ENCODE data around the gene ZRANB3.
A peak's percentile ranks its signal among the peaks of the same experiment; 100 is the strongest.
"Not testable (repeated sequence)": the region's sequence is repeated elsewhere in the genome, so short reads cannot be mapped to it uniquely, and the experiment has no call there.

Gene ZRANB3

DNA sequence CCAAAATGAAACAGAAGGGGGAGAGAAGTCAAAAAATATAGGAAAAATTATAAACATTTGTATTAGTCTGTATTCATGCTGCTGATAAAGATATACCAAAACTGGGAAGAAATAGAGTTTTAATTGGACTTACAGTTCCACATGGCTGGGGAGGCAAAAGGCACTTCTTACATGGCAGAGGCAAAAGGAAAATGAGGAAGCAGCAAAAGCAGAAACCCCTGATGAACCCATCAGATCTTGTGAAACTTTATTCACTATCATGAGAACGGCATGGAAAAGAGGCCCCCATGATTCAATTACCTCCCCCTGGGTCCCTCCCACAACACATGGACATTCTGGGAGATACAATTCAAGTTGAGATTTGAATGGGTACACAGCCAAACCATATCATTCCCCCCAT is 79.1 kb downstream of the ZRANB3 start:
- H3K36me3 ChIP-seq (ENCODE audit: control insufficient read depth in 2 of 2, insufficient read depth in 1 of 2, low read length in 2 of 2) = peaks cover 0 to 5% of the 10 kb centered on the region in 2 experiments; a peak in 2 of 3 replicates
- no peak overlapping the region for H3K27ac ChIP-seq (ENCODE audit: extremely low read depth, low read depth, low read length)
- no peaks in the 10 kb centered on the region for H3K9me3 ChIP-seq (ENCODE audit: control insufficient read depth, insufficient read depth, low read depth, low read length)
- CTCF ChIA-PET = no interaction called here
- POLR2A ChIA-PET = no interaction called here
- no peaks in the 10 kb centered on the region for H3K4me1 ChIP-seq (ENCODE audit: control insufficient read depth, insufficient read depth, low read length)
- H3K4me3 ChIP-seq (ENCODE audit: low read depth, low read length) = no peak overlapping the region
- TF ChIP-seq, protein P1, sequence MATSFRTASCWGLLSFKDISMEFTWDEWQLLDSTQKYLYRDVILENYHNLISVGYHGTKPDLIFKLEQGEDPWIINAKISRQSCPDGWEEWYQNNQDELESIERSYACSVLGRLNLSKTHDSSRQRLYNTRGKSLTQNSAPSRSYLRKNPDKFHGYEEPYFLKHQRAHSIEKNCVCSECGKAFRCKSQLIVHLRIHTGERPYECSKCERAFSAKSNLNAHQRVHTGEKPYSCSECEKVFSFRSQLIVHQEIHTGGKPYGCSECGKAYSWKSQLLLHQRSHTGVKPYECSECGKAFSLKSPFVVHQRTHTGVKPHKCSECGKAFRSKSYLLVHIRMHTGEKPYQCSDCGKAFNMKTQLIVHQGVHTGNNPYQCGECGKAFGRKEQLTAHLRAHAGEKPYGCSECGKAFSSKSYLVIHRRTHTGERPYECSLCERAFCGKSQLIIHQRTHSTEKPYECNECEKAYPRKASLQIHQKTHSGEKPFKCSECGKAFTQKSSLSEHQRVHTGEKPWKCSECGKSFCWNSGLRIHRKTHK (tag by site-specific recombination; IDR thresholded peaks at IDR 0.05) = no peak
- TF ChIP-seq ZNF548 (tag by site-specific recombination; IDR thresholded peaks at IDR 0.05) (no peak), SALL2 (tag by site-specific recombination; IDR thresholded peaks at IDR 0.05; ENCODE audit: borderline replicate concordance) (no peak), ZNF266 (tag by site-specific recombination; IDR thresholded peaks at IDR 0.05; ENCODE audit: low read depth) (no peak), ZBTB48 (tag by site-specific recombination; IDR thresholded peaks at IDR 0.05) (no peak), HOXC10 (CRISPR knock-in tag; IDR thresholded peaks at IDR 0.05) (no peak), ZFP41 (tag by site-specific recombination; IDR thresholded peaks at IDR 0.05; ENCODE audit: borderline replicate concordance) (no peak), ZNF654 (tag by site-specific recombination; IDR thresholded peaks at IDR 0.05; ENCODE audit: low read depth) (no peak), ZNF23 (tag by site-specific recombination; IDR thresholded peaks at IDR 0.05; ENCODE audit: borderline replicate concordance) (no peak), MZF1 (tag by site-specific recombination; IDR thresholded peaks at IDR 0.05; ENCODE audit: borderline replicate concordance) (no peak), ZNF473 (tag by site-specific recombination; IDR thresholded peaks at IDR 0.05) (no peak)
- TF ChIP-seq, protein P2, sequence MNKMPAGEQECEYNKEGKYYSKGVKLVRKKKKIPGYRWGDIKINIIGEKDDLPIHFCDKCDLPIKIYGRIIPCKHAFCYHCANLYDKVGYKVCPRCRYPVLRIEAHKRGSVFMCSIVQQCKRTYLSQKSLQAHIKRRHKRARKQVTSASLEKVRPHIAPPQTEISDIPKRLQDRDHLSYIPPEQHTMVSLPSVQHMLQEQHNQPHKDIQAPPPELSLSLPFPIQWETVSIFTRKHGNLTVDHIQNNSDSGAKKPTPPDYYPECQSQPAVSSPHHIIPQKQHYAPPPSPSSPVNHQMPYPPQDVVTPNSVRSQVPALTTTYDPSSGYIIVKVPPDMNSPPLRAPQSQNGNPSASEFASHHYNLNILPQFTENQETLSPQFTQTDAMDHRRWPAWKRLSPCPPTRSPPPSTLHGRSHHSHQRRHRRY (tag by site-specific recombination; IDR thresholded peaks at IDR 0.05) = no peak

DNA sequence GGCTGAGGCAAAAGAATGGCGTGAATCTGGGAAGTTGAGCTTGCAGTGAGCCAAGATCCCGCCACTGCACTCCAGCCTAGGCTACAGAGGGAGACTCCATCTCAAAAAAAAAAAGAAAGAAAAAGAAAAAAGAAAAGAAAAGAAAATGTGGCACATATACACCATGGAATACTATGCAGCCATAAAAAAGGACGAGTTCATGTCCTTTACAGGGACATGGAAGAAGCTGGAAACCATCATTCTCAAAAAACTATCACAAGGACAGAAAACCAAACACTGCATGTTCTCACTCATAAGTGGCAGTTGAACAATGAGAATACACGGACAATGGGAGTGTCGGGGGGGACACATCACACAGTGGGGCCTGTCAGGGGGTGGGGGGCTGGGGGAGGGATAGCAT is 88.0 kb downstream of the ZRANB3 start:
- H3K4me3 ChIP-seq (ENCODE audit: low read depth, low read length); H3K27ac ChIP-seq (ENCODE audit: extremely low read depth, low read depth, low read length); H3K9me3 ChIP-seq (ENCODE audit: control insufficient read depth, insufficient read depth, low read depth, low read length); H3K36me3 ChIP-seq (ENCODE audit: control insufficient read depth in 2 of 2, insufficient read depth in 1 of 2, low read length in 2 of 2); H3K4me1 ChIP-seq (ENCODE audit: control insufficient read depth, insufficient read depth, low read length); CTCF ChIA-PET; POLR2A ChIA-PET: not testable (repeated sequence)
- TF ChIP-seq ZNF146 (tag by site-specific recombination; IDR thresholded peaks at IDR 0.05) = peak; percentile 75

DNA sequence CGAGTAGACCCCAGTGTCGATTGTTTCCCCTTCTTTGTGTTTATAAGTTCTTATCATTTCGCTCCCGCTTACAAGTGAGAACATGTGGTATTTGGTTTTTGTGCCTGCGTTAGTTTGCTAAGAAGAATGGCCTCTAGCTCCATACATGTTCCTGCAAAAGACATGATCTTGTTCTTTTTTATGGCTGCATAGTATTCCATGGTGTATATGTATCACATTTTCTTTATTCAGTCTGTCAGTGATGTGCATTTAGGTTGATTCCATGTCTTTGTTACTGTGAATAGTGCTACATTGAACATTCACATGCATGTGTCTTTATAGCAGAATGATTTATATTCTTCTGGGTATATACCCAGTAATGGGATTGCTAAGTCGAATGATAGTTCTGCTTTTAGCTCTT is 95.9 kb downstream of the ZRANB3 start:
- H3K4me3 ChIP-seq (ENCODE audit: low read depth, low read length); CTCF ChIA-PET; H3K36me3 ChIP-seq (ENCODE audit: control insufficient read depth in 2 of 2, insufficient read depth in 1 of 2, low read length in 2 of 2); POLR2A ChIA-PET; H3K9me3 ChIP-seq (ENCODE audit: control insufficient read depth, insufficient read depth, low read depth, low read length); H3K4me1 ChIP-seq (ENCODE audit: control insufficient read depth, insufficient read depth, low read length); H3K27ac ChIP-seq (ENCODE audit: extremely low read depth, low read depth, low read length): not testable (repeated sequence)
- peak; percentile 68 for TF ChIP-seq ZNF146 (tag by site-specific recombination; IDR thresholded peaks at IDR 0.05)

DNA sequence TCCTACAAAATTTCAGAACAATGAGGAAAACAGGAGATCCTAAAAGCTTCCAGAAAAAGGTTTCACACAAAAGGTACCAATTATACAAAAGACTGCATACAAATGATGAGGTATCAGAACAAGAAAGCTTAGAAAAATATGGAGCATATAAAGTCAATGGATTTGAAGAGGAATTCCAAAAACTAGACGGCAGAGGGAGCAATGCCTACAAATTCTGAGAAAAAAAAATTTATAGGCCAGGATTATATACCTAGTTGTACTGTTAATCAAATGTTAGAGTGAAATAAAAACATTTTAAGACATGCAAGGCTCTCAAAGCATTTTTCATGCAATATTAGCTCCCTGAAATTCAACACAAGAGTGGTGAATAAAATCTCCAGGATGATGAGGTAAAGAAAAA is 106.2 kb downstream of the ZRANB3 start:
- Histone ChIP-seq H3K27ac (ENCODE audit: extremely low read depth, low read depth, low read length) (no peak overlapping the region), H3K9me3 (ENCODE audit: control insufficient read depth, insufficient read depth, low read depth, low read length) (no peaks in the 10 kb centered on the region), H3K4me1 (ENCODE audit: control insufficient read depth, insufficient read depth, low read length) (no peaks in the 10 kb centered on the region), H3K4me3 (ENCODE audit: low read depth, low read length) (no peak overlapping the region), H3K36me3 (ENCODE audit: control insufficient read depth in 2 of 2, insufficient read depth in 1 of 2, low read length in 2 of 2) (peaks cover 0 to 4% of the 10 kb centered on the region in 2 experiments; a peak in 1 of 3 replicates)
- CTCF ChIA-PET = interaction anchor here (0.6 kb wide), 1 partner anchor 403 kb away, joined by 4 read pairs; no protein-coding TSS in a partner anchor
- POLR2A ChIA-PET = no interaction called here
- TF ChIP-seq ZNF133 (tag by site-specific recombination; IDR thresholded peaks at IDR 0.05) (0 out of 2 replicates have a peak, but pooled peaks have one; percentile 37), ZNF530 (tag by site-specific recombination; IDR thresholded peaks at IDR 0.05; ENCODE audit: low read depth) (no peak)
